ENCODE measurements around the gene CEP170. TPM values are rescaled to one million over a fixed set of nuclear protein-coding genes. Genes with fewer than 3 reads are reported as not detected.

CEP170 gene
- total RNA-seq, 1 donor from 2014 or later, result 571 TPM

GRCh38 chr1:243267914-243268653, 13.0 kb upstream of the CEP170 start:
- DNase-seq, result no peak

- no peak for DNase-seq
Measured at GRCh38 chr1:243267471-243267880, 12.4 kb upstream of the CEP170 start.

- DNase-seq, result no peak
Measured at GRCh38 chr1:243266231-243266630, 11.2 kb upstream of the CEP170 start.

GRCh38 chr1:243264717-243265116, 9.6 kb upstream of the CEP170 start:
- no peak for DNase-seq

GRCh38 chr1:243261390-243261789, 6.3 kb upstream of the CEP170 start:
- no peak for DNase-seq

GRCh38 chr1:243260221-243260880, 5.3 kb upstream of the CEP170 start:
- DNase-seq, result no peak

GRCh38 chr1:243258731-243259130, 3.6 kb upstream of the CEP170 start:
- DNase-seq, result no peak

- DNase-seq, result no peak
Measured at GRCh38 chr1:243257189-243257588, 2.1 kb upstream of the CEP170 start.

- DNase-seq, result no peak
Measured at GRCh38 chr1:243256590-243256989, 1.5 kb upstream of the CEP170 start.

GRCh38 chr1:243255791-243256512, 871 bp upstream of the CEP170 start, which contains the start of gene SDCCAG8:
TSS of gene SDCCAG8 (plus strand) at chr1:243256041. CDS start at chr1:243256174, 133 bp downstream.
- peak; percentile 99 for DNase-seq

DNA sequence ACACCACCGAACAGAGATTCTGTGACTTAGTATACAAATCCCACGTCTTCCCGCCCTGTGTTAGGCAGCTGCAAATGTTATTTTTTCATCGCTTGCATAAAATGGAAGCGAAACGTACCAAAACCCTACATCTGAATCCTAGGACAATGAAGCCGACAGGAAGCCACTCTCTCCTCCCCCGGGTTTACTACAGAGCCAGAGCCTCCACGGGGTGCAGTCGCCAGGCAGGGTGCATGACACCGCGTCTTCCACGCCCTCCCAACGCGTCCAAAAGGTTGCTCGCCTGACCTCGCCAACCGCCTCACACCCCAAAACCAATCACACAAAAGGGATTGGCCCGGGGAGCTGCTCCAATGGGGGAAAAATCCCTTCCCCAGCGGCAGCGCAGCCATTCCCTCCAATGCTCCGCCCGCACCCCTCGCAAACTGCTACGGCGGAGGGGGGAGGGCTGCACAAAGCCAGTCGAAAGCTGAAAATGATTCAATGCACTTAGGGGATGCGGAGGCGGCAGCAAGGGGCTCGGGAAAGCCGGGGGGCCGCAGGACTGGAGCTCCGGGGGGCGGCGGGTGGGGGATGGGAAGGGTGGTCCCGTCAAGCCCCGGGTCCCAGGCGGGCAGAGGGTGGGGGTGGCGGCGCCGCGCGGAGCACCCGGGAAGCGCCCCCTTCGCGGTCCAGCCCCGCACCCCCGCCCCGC, 701 bp downstream of the CEP170 start:
- peak; percentile 69 for DNase-seq

GRCh38 chr1:243253926-243254232, 1.2 kb downstream of the CEP170 start:
- DNase-seq, result no peak

GRCh38 chr1:243253211-243253925, 1.7 kb downstream of the CEP170 start:
- no peak for DNase-seq

DNA sequence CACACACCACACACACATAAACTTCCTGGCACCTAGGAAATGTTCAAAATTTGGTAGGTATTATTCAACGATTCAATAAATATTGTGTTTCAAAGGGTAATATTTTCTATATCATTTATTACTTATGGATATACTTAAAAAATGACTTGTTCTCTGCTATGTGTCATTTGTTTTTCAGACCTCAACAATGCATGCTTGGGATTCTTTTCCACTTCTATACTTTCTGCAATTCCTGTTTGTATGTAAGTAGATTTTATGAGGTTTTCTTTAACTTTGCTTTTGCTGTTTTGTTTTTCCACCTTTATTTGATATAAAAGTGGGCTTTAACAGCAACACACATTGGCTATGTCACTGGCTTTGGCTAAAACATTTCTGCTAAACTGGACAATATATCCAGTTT, 3.5 kb downstream of the CEP170 start:
- no peak for DNase-seq

GRCh38 chr1:243250102-243250501, 5.0 kb downstream of the CEP170 start:
- no peak for DNase-seq

GRCh38 chr1:243249214-243249613, 5.9 kb downstream of the CEP170 start:
- DNase-seq, result no peak

- DNase-seq, result no peak
Measured at GRCh38 chr1:243247901-243248300, 7.2 kb downstream of the CEP170 start.

GRCh38 chr1:243246916-243247315, 8.2 kb downstream of the CEP170 start:
- no peak for DNase-seq

- DNase-seq, result no peak
Measured at GRCh38 chr1:243244432-243244841, 10.6 kb downstream of the CEP170 start.

DNA sequence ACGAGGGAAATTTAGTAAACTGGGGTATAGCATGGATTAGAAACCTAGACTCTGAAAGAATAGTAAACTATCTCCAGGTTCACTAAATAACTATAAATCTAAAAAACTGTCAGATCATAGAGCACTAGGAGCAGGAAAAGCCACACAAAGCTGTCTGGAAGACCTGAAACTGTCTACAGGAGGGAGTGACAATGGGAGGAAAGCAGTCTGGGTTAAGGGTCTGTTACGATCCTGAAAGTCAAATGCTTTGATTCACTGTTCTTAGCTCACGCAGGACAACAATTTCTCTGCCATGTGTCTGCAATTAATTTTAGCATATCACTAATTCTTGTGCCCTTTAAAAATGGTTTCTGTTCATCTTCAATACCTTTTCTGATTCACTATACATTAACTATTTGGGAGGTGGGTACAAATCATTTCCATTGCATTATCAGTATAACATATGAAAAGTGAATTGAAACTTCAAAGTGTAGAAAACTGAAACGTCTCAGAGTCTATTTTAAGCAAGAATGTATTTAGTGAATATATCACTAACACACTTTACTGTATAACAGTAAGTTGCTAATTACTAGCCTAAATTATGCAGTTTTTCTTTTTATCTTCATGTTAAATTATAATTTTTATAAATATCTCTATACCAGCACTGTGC, 18.4 kb downstream of the CEP170 start:
- no peak for DNase-seq

DNA sequence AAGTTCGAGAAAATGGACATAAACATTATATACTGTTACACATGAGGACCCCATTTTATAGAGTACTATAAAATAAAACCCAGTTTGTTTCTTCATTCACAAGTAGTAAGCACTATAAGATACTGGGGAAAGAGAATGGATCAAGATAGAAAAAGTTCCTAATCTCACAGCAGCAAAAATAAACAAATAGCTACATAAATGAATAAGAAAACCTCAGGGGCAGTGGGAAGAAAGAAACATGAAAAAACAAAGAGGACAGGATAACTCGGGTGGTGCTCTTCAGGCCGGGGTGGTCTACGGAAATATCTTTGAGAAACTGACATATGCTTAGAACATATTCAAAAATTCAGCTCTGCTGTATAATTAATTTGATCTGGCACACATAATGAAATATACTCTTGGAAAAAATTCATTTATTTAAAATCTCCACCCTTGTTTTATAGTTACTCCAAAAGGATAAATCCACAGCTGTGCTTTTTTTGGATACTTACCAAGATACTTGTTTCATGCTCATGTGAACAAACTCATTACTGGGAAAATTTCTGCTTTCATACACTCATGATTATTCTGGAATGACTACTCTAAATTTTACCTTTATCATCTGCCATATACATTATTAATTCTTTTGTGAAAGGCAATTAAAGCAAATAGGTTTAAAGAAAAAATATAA, 20.0 kb downstream of the CEP170 start:
- no peak for DNase-seq

Measured in occipital lobe (tissue), 2 donors.